Vagina (tissue), 2 donors: ENCODE data around the gene CTBP2.

ENCODE experiments used
- POLR2A ChIP-seq, 2 donors: fragments of 450-650 bp; IDR thresholded peaks; one replicate each; pipeline ENCODE4 v1.6.1; 2017; ENCODE audit warnings: antibody characterized with exemption in 2 of 2, mild to moderate bottlenecking in 2 of 2, moderate library complexity in 2 of 2
- POLR2AphosphoS5 ChIP-seq, 2 donors: sonication (generic); formaldehyde crosslinking; IDR thresholded peaks; one replicate each; pipeline ENCODE4 v1.9.0; 2017; ENCODE audit warnings: antibody characterized with exemption in 2 of 2, mild to moderate bottlenecking in 2 of 2, low read depth in 1 of 2; ENCODE audit not compliant: insufficient read depth in 1 of 2
- TF ChIP-seq, protein P1 (sequence below), 3 experiments: fragments of 450-650 bp in 2 of 3; fragments of 200-600 bp in 1 of 3; sonication (generic) in 1 of 3; IDR thresholded peaks; one replicate each; pipeline ENCODE4 v1.5.1; 2017 to 2019; ENCODE audit warnings: antibody characterized with exemption in 3 of 3, mild to moderate bottlenecking in 2 of 3, moderate library complexity in 2 of 3

DNA sequence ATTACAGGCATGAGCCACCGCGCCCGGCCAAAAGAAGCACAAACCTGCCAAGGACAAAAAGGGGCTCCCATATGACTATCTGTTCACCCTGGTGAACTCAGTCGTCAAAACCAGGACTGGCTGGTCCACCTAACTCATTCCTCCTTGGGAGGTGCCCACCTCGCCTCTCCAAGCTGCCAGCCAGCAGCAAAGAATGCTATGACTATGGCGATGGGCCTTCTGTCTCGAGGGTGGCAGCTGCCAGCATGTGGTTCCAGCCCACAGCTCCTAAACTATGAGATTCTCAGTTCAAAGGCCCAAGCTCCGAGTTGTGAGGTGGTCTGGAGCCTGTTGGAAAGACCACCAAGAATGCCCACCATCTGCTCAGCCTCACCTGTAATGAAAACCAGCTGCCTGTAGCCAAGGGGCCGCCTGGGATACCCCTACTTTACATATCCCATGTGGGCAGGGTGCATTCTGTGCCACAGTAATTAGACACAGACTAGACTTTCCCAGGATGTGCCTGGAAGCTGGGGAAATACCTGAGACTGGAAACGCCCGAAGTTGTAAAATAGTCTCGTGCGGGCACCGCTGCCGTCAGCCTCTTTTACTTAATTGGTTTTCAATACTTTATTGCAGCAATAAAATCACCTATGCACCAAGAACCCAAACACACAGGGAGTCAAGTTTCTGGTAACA is 147.4 kb downstream of the CTBP2 start:
- TF ChIP-seq, protein P1, sequence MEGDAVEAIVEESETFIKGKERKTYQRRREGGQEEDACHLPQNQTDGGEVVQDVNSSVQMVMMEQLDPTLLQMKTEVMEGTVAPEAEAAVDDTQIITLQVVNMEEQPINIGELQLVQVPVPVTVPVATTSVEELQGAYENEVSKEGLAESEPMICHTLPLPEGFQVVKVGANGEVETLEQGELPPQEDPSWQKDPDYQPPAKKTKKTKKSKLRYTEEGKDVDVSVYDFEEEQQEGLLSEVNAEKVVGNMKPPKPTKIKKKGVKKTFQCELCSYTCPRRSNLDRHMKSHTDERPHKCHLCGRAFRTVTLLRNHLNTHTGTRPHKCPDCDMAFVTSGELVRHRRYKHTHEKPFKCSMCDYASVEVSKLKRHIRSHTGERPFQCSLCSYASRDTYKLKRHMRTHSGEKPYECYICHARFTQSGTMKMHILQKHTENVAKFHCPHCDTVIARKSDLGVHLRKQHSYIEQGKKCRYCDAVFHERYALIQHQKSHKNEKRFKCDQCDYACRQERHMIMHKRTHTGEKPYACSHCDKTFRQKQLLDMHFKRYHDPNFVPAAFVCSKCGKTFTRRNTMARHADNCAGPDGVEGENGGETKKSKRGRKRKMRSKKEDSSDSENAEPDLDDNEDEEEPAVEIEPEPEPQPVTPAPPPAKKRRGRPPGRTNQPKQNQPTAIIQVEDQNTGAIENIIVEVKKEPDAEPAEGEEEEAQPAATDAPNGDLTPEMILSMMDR (IDR thresholded peaks at IDR 0.05): no peak
- no peak for TF ChIP-seq POLR2AphosphoS5 (IDR thresholded peaks at IDR 0.05; ENCODE audit: insufficient read depth in 1 of 2, low read depth in 1 of 2)
- TF ChIP-seq POLR2A (IDR thresholded peaks at IDR 0.05): no peak
